A673 (cell line): ENCODE data around the gene FBLN1.
"Not testable (repeated sequence)": the region's sequence is repeated elsewhere in the genome, so short reads cannot be mapped to it uniquely, and the experiment has no call there.

Experiments used
- EZH2 ChIP-seq: fragments of 200-600 bp; sonication (generic); IDR thresholded peaks from 2 replicates; pipeline ENCODE4 v1.6.1; 2017; ENCODE audit warnings: borderline replicate concordance, low read depth, mild to moderate bottlenecking, mixed read lengths, antibody characterized with exemption, low read length; ENCODE audit not compliant: poor library complexity, severe bottlenecking
- TF ChIP-seq, protein P1 (sequence below): fragments of 300-800, 200-600 bp; sonication (generic); conservative IDR thresholded peaks from 2 replicates; pipeline ENCODE4 v1.5.1; 2017; ENCODE audit warnings: low read depth, mild to moderate bottlenecking, antibody characterized with exemption, low read length, moderate library complexity, mixed read lengths

DNA sequence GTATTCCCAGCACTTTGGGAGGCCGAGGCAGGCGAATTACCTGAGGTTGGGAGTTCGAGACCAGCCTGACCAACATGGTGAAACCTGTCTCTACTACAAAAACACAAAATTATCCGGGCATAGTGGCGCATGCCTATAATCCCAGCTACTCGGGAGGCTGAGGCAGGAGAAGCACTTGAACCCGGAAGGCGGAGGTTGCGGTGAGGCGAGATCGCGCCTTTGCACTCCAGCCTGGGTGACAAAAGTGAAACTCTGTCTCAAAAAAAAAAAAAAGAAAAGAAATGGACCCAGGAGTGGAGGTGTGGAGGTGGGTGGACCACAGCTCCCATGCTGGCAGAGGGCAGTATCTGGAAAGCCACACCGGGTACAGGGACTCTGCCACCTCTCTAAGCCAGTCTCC, 7.1 kb upstream of the FBLN1 start:
- TF ChIP-seq, protein P1, sequence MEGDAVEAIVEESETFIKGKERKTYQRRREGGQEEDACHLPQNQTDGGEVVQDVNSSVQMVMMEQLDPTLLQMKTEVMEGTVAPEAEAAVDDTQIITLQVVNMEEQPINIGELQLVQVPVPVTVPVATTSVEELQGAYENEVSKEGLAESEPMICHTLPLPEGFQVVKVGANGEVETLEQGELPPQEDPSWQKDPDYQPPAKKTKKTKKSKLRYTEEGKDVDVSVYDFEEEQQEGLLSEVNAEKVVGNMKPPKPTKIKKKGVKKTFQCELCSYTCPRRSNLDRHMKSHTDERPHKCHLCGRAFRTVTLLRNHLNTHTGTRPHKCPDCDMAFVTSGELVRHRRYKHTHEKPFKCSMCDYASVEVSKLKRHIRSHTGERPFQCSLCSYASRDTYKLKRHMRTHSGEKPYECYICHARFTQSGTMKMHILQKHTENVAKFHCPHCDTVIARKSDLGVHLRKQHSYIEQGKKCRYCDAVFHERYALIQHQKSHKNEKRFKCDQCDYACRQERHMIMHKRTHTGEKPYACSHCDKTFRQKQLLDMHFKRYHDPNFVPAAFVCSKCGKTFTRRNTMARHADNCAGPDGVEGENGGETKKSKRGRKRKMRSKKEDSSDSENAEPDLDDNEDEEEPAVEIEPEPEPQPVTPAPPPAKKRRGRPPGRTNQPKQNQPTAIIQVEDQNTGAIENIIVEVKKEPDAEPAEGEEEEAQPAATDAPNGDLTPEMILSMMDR, result not testable (repeated sequence)
- TF ChIP-seq EZH2, result not testable (repeated sequence)
